Endometrial microvascular endothelial cells (primary cell): ENCODE data around the gene COL3A1. TPM values are rescaled to one million over a fixed set of nuclear protein-coding genes. Genes with fewer than 3 reads are reported as not detected.

Source experiments
- in situ Hi-C: cut with HindIII; loops from 2 replicates; pipeline ENCODE4 v1.10.0; 2017; ENCODE audit warnings: low sequenced_read_pairs, low pct_unique_long_range_greater_than_20kb; ENCODE audit errors: inconsistent ontology term
- total RNA-seq: library from RNA; depleted of rRNA; stranded (reverse); fragments of >200 nt; gene quantifications from one replicate; pipeline ENCODE4 v1.2.3, GENCODE V29; 2015; ENCODE audit errors: inconsistent ontology term

The COL3A1 gene
- total RNA-seq, 1 donor from 2014 or later = 23.0 TPM

DNA sequence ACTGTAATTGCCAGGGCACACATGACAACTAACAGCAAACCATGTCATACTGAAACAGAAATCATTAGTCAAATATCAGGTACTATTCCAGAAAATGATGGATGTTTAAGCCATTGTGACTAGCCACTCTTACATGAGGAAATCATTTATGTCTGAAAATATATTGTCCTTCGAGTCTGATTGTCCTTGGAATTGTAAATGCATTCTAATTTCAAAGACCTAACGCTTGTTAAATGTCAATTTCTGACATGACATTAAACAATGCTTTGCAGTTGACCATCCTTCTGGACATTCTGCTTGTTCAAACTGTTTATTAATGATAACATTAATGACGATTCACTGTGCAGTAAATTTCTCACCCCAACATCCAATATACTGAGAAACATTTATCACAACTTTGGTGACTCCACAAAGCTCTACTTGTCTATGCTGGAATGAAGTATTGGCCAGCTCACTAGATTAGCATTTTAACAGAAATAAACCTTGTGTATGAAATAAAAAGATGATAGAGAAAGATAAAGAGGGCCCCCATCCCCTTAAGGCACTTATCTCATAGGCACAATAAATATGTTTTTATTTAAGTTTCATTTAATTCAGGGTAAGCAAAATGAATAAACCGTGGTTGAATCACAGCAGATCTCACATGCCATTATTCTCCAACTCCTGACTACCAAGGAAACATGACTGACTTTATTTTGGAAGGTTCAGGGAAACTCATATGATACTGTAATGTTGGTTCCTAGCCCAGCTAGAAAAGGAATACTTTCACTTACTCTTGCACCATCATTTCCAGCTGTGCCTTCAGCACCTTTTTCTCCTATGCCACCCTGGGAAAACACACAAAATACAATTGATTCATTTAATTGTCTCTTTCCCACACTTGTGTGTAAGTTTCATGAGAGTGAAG is 82.3 kb downstream of the COL3A1 start:
- in situ Hi-C loops = no loop called here

DNA sequence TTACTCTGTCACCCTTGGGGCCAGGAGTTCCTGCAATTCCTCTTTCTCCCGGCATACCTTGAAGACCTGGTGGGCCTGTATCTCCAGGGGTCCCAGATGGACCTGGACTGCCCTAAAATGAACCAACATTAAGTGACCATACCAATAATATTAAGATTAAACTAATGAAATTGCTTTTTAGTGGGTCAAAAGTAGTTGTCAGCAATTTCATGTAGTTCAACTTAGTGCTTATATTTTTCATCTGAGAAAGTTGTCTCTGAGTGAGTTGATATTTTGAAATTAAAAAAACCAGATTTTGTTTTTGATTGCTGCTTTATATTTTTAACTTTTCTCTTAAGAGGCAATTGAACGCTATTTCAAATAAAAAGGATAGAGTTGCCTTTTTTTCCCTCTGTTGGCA is 83.1 kb downstream of the COL3A1 start:
- in situ Hi-C loops = no loop called here

DNA sequence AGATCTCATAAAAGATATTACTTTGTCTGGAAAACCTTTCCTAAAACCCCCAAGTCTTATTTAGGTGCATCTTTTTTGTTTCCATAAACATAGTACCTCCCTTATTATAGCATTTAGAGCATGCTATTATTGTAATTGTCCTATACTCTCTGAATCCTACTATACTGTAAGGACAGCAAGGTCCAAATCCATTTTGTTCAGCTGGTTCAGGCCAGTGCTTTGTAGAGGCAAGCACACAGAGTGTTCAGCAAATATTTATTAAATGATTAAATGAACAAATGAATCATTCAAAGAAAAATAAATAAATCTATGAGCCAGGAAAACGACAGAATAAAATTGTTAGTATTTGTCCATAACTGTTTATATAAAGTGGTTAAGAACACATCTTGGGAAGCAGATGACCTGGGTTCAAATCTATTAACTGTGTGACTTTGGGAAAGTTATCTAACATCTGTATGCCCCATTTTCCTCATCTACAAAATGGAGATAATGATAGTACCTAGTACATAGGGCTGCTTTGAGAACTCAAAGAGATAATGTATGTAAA is 86.0 kb downstream of the COL3A1 start:
- in situ Hi-C loops = no loop called here

Other genes starting within 250 kb of the COL3A1 start
- gene COL5A2, start 205.4 kb downstream of the COL3A1 start, total RNA-seq = 41.6 TPM